ENCODE results near the gene WRAP73.
A peak's percentile ranks its signal among the peaks of the same experiment; 100 is the strongest.

The WRAP73 gene

DNA sequence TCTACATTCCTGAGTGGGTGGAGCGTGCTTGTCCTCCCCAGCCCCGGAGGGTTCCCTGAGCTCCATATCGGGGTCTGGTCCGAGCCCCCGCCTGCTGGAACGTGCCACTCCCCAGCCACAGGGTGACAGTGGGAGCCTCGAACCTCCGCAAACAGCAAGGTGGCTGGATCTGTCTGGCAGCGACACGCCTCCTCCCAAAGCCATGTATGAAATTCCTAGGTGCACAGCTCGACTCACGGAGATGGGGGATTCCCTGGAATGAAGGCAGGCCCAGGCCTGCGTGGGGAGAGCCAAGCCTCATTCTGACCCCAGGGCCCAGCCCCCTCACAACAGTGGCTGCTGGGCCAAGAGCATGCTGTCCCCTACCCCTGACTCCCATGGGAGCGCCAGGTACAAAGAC lies 35.3 kb upstream of the WRAP73 start:
- no peak for DNase-seq
- Histone ChIP-seq H3K9me3 (ENCODE audit: control insufficient read depth, low read length) (no peaks in the 10 kb centered on the region), H3K4ac (ENCODE audit: low read depth in 1 of 2, low read length in 2 of 2) (no peak overlapping the region), H2BK15ac (ENCODE audit: low read depth, poor library complexity, severe bottlenecking) (no peak overlapping the region), H2BK120ac (ENCODE audit: low read depth, low read length) (no peak overlapping the region), H2BK5ac (ENCODE audit: low read depth, low read length, poor library complexity, severe bottlenecking) (no peak overlapping the region), H3K4me1 (ENCODE audit: control insufficient read depth, insufficient read depth, low read depth, low read length) (peaks cover 3% of the 10 kb centered on the region), H3K9ac (ENCODE audit: low read length) (no peak overlapping the region), H3K27me3 (ENCODE audit: control insufficient read depth in 1 of 2, insufficient read depth in 1 of 2, low read length in 2 of 2) (peaks cover 45 to 78% of the 10 kb centered on the region in 2 experiments), H3K4me2 (ENCODE audit: low read length, poor library complexity, severe bottlenecking) (no peak overlapping the region), H2AFZ (ENCODE audit: low read depth, low read length) (no peak overlapping the region), H3K23ac (ENCODE audit: low read length in 2 of 2) (no peak overlapping the region), H3K36me3 (ENCODE audit: control insufficient read depth in 1 of 2, insufficient read depth in 2 of 2, low read depth in 1 of 2, low read length in 2 of 2) (no peaks in the 10 kb centered on the region), H2AK5ac (ENCODE audit: low read length, severe bottlenecking) (no peak overlapping the region), H4K91ac (ENCODE audit: low read length) (no peak overlapping the region), H3K4me3 (ENCODE audit: insufficient read depth in 1 of 2, low read depth in 1 of 2, low read length in 2 of 2) (no peak overlapping the region), H3K18ac (ENCODE audit: low read depth in 1 of 2, low read length in 2 of 2) (no peak overlapping the region), H2BK12ac (ENCODE audit: low read length in 2 of 2) (no peak overlapping the region), H3K14ac (ENCODE audit: low read length in 2 of 2) (no peak overlapping the region), H3K79me1 (replicated peaks; ENCODE audit: low read length, poor library complexity, severe bottlenecking) (no peaks in the 10 kb centered on the region), H4K8ac (ENCODE audit: low read length) (no peak overlapping the region), H3K27ac (ENCODE audit: low read length, poor library complexity, severe bottlenecking) (no peak overlapping the region)
- WGBS: 90% methylated on average over 14 of the region's 14 CpGs

GRCh38 chr1:3683992-3684391 lies 34.1 kb upstream of the WRAP73 start:
- no peak overlapping the region for H3K4me3 ChIP-seq (ENCODE audit: insufficient read depth in 1 of 2, low read depth in 1 of 2, low read length in 2 of 2)
- no peak overlapping the region for H4K8ac ChIP-seq (ENCODE audit: low read length)
- H4K91ac ChIP-seq (ENCODE audit: low read length): no peak overlapping the region
- no peak overlapping the region for H3K9ac ChIP-seq (ENCODE audit: low read length)
- no peak overlapping the region for H3K23ac ChIP-seq (ENCODE audit: low read length in 2 of 2)
- H3K4ac ChIP-seq (ENCODE audit: low read depth in 1 of 2, low read length in 2 of 2): no peak overlapping the region
- H3K14ac ChIP-seq (ENCODE audit: low read length in 2 of 2): no peak overlapping the region
- peak; percentile 2 for DNase-seq
- no peaks in the 10 kb centered on the region for H3K79me1 ChIP-seq (replicated peaks; ENCODE audit: low read length, poor library complexity, severe bottlenecking)
- 13% methylated on average over 26 of the region's 26 CpGs for WGBS
- H2AK5ac ChIP-seq (ENCODE audit: low read length, severe bottlenecking): no peak overlapping the region
- H3K27ac ChIP-seq (ENCODE audit: low read length, poor library complexity, severe bottlenecking): no peak overlapping the region
- no peak overlapping the region for H3K4me2 ChIP-seq (ENCODE audit: low read length, poor library complexity, severe bottlenecking)
- H2BK12ac ChIP-seq (ENCODE audit: low read length in 2 of 2): no peak overlapping the region
- peak overlapping the region; percentile 41 for H2BK15ac ChIP-seq (ENCODE audit: low read depth, poor library complexity, severe bottlenecking)
- H3K9me3 ChIP-seq (ENCODE audit: control insufficient read depth, low read length): no peaks in the 10 kb centered on the region
- H3K4me1 ChIP-seq (ENCODE audit: control insufficient read depth, insufficient read depth, low read depth, low read length): peaks cover 3% of the 10 kb centered on the region
- no peaks in the 10 kb centered on the region for H3K36me3 ChIP-seq (ENCODE audit: control insufficient read depth in 1 of 2, insufficient read depth in 2 of 2, low read depth in 1 of 2, low read length in 2 of 2)
- H2BK120ac ChIP-seq (ENCODE audit: low read depth, low read length): no peak overlapping the region
- H2AFZ ChIP-seq (ENCODE audit: low read depth, low read length): no peak overlapping the region
- no peak overlapping the region for H2BK5ac ChIP-seq (ENCODE audit: low read depth, low read length, poor library complexity, severe bottlenecking)
- H3K18ac ChIP-seq (ENCODE audit: low read depth in 1 of 2, low read length in 2 of 2): no peak overlapping the region
- peaks cover 45 to 80% of the 10 kb centered on the region in 2 experiments for H3K27me3 ChIP-seq (ENCODE audit: control insufficient read depth in 1 of 2, insufficient read depth in 1 of 2, low read length in 2 of 2)

DNA sequence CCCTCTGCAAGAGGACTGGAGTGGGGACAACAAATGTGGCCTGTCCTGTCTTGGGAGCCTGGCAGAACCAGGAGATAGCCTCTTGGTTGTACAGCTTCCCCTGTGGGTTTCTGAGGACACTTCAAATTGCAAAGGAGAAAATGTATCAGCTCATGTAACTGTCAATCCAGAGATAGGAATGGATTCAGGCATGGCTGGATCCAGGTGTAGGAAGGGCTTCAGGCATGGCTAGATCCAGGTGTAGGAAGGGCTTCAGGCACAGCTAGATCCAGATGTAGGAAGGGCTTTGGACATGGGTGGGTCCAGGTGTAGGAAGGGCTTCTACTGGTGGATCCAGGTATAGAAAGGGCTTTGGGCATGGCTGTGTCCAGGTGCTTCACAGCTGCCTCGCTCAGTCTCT lies 33.3 kb upstream of the WRAP73 start:
- no peak overlapping the region for H2AK5ac ChIP-seq (ENCODE audit: low read length, severe bottlenecking)
- H2BK120ac ChIP-seq (ENCODE audit: low read depth, low read length): no peak overlapping the region
- H3K4me1 ChIP-seq (ENCODE audit: control insufficient read depth, insufficient read depth, low read depth, low read length): peaks cover 7% of the 10 kb centered on the region
- H2AFZ ChIP-seq (ENCODE audit: low read depth, low read length): no peak overlapping the region
- no peak overlapping the region for H2BK12ac ChIP-seq (ENCODE audit: low read length in 2 of 2)
- no peak overlapping the region for H4K8ac ChIP-seq (ENCODE audit: low read length)
- H3K18ac ChIP-seq (ENCODE audit: low read depth in 1 of 2, low read length in 2 of 2): no peak overlapping the region
- DNase-seq: no peak
- H3K27me3 ChIP-seq (ENCODE audit: control insufficient read depth in 1 of 2, insufficient read depth in 1 of 2, low read length in 2 of 2): peaks cover 47 to 78% of the 10 kb centered on the region in 2 experiments
- no peak overlapping the region for H2BK5ac ChIP-seq (ENCODE audit: low read depth, low read length, poor library complexity, severe bottlenecking)
- no peaks in the 10 kb centered on the region for H3K79me1 ChIP-seq (replicated peaks; ENCODE audit: low read length, poor library complexity, severe bottlenecking)
- H3K23ac ChIP-seq (ENCODE audit: low read length in 2 of 2): no peak overlapping the region
- no peaks in the 10 kb centered on the region for H3K36me3 ChIP-seq (ENCODE audit: control insufficient read depth in 1 of 2, insufficient read depth in 2 of 2, low read depth in 1 of 2, low read length in 2 of 2)
- H3K27ac ChIP-seq (ENCODE audit: low read length, poor library complexity, severe bottlenecking): no peak overlapping the region
- no peak overlapping the region for H3K4me3 ChIP-seq (ENCODE audit: insufficient read depth in 1 of 2, low read depth in 1 of 2, low read length in 2 of 2)
- H2BK15ac ChIP-seq (ENCODE audit: low read depth, poor library complexity, severe bottlenecking): no peak overlapping the region
- WGBS: 69% methylated on average over 1 of the region's 1 CpG
- H3K4ac ChIP-seq (ENCODE audit: low read depth in 1 of 2, low read length in 2 of 2): no peak overlapping the region
- no peaks in the 10 kb centered on the region for H3K9me3 ChIP-seq (ENCODE audit: control insufficient read depth, low read length)
- no peak overlapping the region for H4K91ac ChIP-seq (ENCODE audit: low read length)
- H3K9ac ChIP-seq (ENCODE audit: low read length): no peak overlapping the region
- H3K4me2 ChIP-seq (ENCODE audit: low read length, poor library complexity, severe bottlenecking): no peak overlapping the region
- no peak overlapping the region for H3K14ac ChIP-seq (ENCODE audit: low read length in 2 of 2)

DNA sequence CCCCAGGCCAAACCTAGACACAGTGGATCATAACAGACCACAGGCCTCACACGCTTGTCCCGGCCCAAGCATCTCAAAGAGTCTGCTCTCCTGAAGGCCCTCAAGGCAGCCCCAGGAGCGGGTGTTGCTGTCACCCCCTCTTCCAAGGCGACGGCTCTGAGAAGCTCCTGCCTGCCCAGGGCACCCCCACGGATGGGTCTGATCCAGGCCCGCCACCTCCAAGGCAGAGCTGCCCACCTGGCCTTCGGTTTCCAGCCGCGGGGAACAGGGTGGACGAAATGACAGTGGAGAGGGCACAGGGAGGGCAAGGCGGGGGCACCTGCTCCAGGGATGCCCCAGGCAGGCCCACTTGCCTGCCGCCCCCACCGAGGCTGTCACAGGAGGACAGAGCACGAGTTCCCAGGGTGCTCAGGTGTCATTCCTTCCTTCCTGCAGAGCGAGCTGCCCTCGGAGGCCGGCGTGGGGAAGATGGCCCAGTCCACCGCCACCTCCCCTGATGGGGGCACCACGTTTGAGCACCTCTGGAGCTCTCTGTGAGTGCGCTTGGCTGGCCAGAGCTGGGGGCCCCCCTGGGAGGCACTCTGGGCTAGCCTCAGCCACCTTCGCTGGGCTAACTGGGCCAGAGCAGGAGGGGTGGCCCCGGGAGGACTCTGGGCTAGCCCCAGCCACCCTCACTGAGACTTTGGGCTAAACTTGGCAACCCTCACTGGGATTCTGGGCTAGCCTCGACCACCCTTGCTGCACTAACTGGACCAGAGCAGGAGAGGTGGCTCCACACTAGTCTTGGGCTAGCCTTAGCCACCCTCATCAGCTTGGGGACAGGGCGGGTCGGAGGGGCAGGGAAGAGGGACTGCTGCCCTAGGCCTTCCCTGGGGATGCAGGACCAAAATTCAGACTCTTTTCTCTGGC lies 32.2 kb upstream of the WRAP73 start:
- H3K4me1 ChIP-seq (ENCODE audit: control insufficient read depth, insufficient read depth, low read depth, low read length): peaks cover 10% of the 10 kb centered on the region
- DNase-seq: no peak

More for the DNA sequence above, 32.2 kb upstream of the WRAP73 start:
- H3K18ac ChIP-seq (ENCODE audit: low read depth in 1 of 2, low read length in 2 of 2): no peak overlapping the region
- no peak overlapping the region for H3K4ac ChIP-seq (ENCODE audit: low read depth in 1 of 2, low read length in 2 of 2)
- H3K14ac ChIP-seq (ENCODE audit: low read length in 2 of 2): no peak overlapping the region
- H2AFZ ChIP-seq (ENCODE audit: low read depth, low read length): no peak overlapping the region
- H4K91ac ChIP-seq (ENCODE audit: low read length): no peak overlapping the region
- no peak overlapping the region for H3K4me3 ChIP-seq (ENCODE audit: insufficient read depth in 1 of 2, low read depth in 1 of 2, low read length in 2 of 2)
- H3K23ac ChIP-seq (ENCODE audit: low read length in 2 of 2): no peak overlapping the region
- H3K79me1 ChIP-seq (replicated peaks; ENCODE audit: low read length, poor library complexity, severe bottlenecking): no peaks in the 10 kb centered on the region
- WGBS: 77% methylated on average over 27 of the region's 27 CpGs
- H3K4me2 ChIP-seq (ENCODE audit: low read length, poor library complexity, severe bottlenecking): no peak overlapping the region
- H2BK12ac ChIP-seq (ENCODE audit: low read length in 2 of 2): no peak overlapping the region
- H2AK5ac ChIP-seq (ENCODE audit: low read length, severe bottlenecking): no peak overlapping the region
- no peak overlapping the region for H2BK120ac ChIP-seq (ENCODE audit: low read depth, low read length)
- no peaks in the 10 kb centered on the region for H3K9me3 ChIP-seq (ENCODE audit: control insufficient read depth, low read length)
- peaks cover 44 to 69% of the 10 kb centered on the region in 2 experiments for H3K27me3 ChIP-seq (ENCODE audit: control insufficient read depth in 1 of 2, insufficient read depth in 1 of 2, low read length in 2 of 2)
- H2BK15ac ChIP-seq (ENCODE audit: low read depth, poor library complexity, severe bottlenecking): no peak overlapping the region
- no peak overlapping the region for H2BK5ac ChIP-seq (ENCODE audit: low read depth, low read length, poor library complexity, severe bottlenecking)
- H3K27ac ChIP-seq (ENCODE audit: low read length, poor library complexity, severe bottlenecking): no peak overlapping the region
- H3K36me3 ChIP-seq (ENCODE audit: control insufficient read depth in 1 of 2, insufficient read depth in 2 of 2, low read depth in 1 of 2, low read length in 2 of 2): no peaks in the 10 kb centered on the region
- H4K8ac ChIP-seq (ENCODE audit: low read length): no peak overlapping the region
- H3K9ac ChIP-seq (ENCODE audit: low read length): no peak overlapping the region

All from mesenchymal stem cell (in vitro differentiated cells and primary cell).